Keratinocyte (primary cell): ENCODE data around the gene MEAK7. TPM values are rescaled to one million over a fixed set of nuclear protein-coding genes. Genes with fewer than 3 reads are reported as not detected.

ENCODE experiments used
- DNase-seq: peaks from one replicate; pipeline ENCODE4 v3.0.0-alpha.2; 2011; ENCODE audit warnings: low read depth, missing footprints, low spot score
- FAIRE-seq: peaks from 2 replicates; lab custom pipeline; 2011; peaks lifted over from hg19 to GRCh38; lab: Jason Lieb, UNC
- H2AFZ ChIP-seq: 2 replicates; pipeline ENCODE4 v1.6.0; 2012; ENCODE audit warnings: low read length, control low read depth, inconsistent platforms; ENCODE audit not compliant: control insufficient read depth
- H3K27ac ChIP-seq: 2 replicates; pipeline ENCODE4 v1.5.1; 2011; ENCODE audit warnings: low read length; ENCODE audit not compliant: control insufficient read depth, insufficient read depth
- H3K27me3 ChIP-seq: 3 replicates; pipeline ENCODE4 v1.6.0; 2011; ENCODE audit warnings: low read length; ENCODE audit not compliant: control insufficient read depth, insufficient read depth; ENCODE audit errors: extremely low read depth
- H3K36me3 ChIP-seq, 2 experiments: 2 replicates in 1 of 2; 3 replicates in 1 of 2; pipeline ENCODE4 v1.5.1; 2011; ENCODE audit warnings: low read length in 2 of 2, mild to moderate bottlenecking in 1 of 2; ENCODE audit not compliant: control insufficient read depth in 2 of 2, insufficient read depth in 2 of 2; ENCODE audit errors: extremely low read depth in 1 of 2
- H3K4me1 ChIP-seq: 3 replicates; pipeline ENCODE4 v1.5.1; 2011; ENCODE audit warnings: low read length; ENCODE audit not compliant: control insufficient read depth, insufficient read depth; ENCODE audit errors: extremely low read depth
- H3K4me2 ChIP-seq: 3 replicates; pipeline ENCODE4 v1.6.0; 2011; ENCODE audit warnings: low read depth, low read length; ENCODE audit not compliant: control insufficient read depth, insufficient read depth; ENCODE audit errors: extremely low read depth
- H3K4me3 ChIP-seq, 3 experiments: fragments of 200-600 bp in 1 of 3; sonication (generic) in 1 of 3; 2 replicates in 2 of 3; 3 replicates in 1 of 3; pipeline ENCODE4 v1.5.1; 2011 to 2016; ENCODE audit warnings: low read length in 3 of 3, mild to moderate bottlenecking in 3 of 3, control low read depth in 2 of 3, inconsistent platforms in 1 of 3, low read depth in 1 of 3, mixed read lengths in 1 of 3, mixed run types in 1 of 3, moderate library complexity in 1 of 3; ENCODE audit not compliant: control insufficient read depth in 2 of 3, insufficient read depth in 2 of 3; ENCODE audit errors: extremely low read depth in 1 of 3
- H3K79me2 ChIP-seq: 2 replicates; pipeline ENCODE4 v1.6.0; 2012; ENCODE audit warnings: low read length; ENCODE audit not compliant: control insufficient read depth, insufficient read depth
- H3K9ac ChIP-seq: 3 replicates; pipeline ENCODE4 v1.6.0; 2011; ENCODE audit warnings: low read length; ENCODE audit not compliant: control insufficient read depth, insufficient read depth; ENCODE audit errors: extremely low read depth
- H3K9me1 ChIP-seq: 3 replicates; pipeline ENCODE4 v1.6.0; 2011; ENCODE audit warnings: low read length; ENCODE audit not compliant: control insufficient read depth, insufficient read depth; ENCODE audit errors: extremely low read depth
- H3K9me3 ChIP-seq: 2 replicates; pipeline ENCODE4 v1.5.1; 2012; ENCODE audit warnings: low read depth, low read length; ENCODE audit not compliant: control insufficient read depth
- H4K20me1 ChIP-seq: 3 replicates; pipeline ENCODE4 v1.6.0; 2011; ENCODE audit warnings: low read length; ENCODE audit not compliant: control insufficient read depth, insufficient read depth; ENCODE audit errors: extremely low read depth
- EZH2 ChIP-seq: IDR thresholded peaks from one replicate; pipeline ENCODE4 v1.6.1; 2012; ENCODE audit warnings: inconsistent platforms, mild to moderate bottlenecking, low read length, moderate library complexity
- dilution Hi-C: fragments of 300-500 bp; cut with MboI; formaldehyde crosslinking; loops from one replicate; pipeline ENCODE4 v1.7.0; 2020; ENCODE audit warnings: low sequenced_read_pairs; ENCODE audit not compliant: extremely low pct_ligation_motif_present
- polyA plus RNA-seq, 5 experiments: library from polyadenylated mRNA; depleted of rRNA in 3 of 5; stranded (reverse) in 3 of 5; stranded (forward) in 1 of 5; unstranded in 1 of 5; fragments of >200 nt; gene quantifications; 1 replicate in 1 of 5; 2 replicates in 3 of 5; 3 replicates in 1 of 5; pipeline versions ENCODE4 v1.2.1 to v1.2.3, GENCODE V29; 2011 to 2012; ENCODE audit warnings: missing spikeins in 2 of 5, low read depth in 1 of 5, low replicate concordance in 1 of 5
- TF ChIP-seq, protein P1 (sequence below), 3 experiments: IDR thresholded peaks in 1 of 3; conservative IDR thresholded peaks in 1 of 3; optimal IDR thresholded peaks in 1 of 3; 2 replicates in 2 of 3; 3 replicates in 1 of 3; pipeline versions ENCODE3 to v1.5.1; 2011; ENCODE audit warnings: low read length in 3 of 3, mild to moderate bottlenecking in 3 of 3, moderate library complexity in 2 of 3, control low read depth in 1 of 3, inconsistent platforms in 1 of 3; ENCODE audit not compliant: insufficient read depth in 2 of 3; ENCODE audit errors: extremely low read depth in 1 of 3

MEAK7 gene
- polyA plus RNA-seq, 1 donor (not counting 4 experiments of a cell fraction or from before 2014, with no cell fraction given): 81.0 TPM

- Histone ChIP-seq H3K4me2 (no peak overlapping the region), H3K27ac (no peak overlapping the region), H3K79me2 (no peaks in the 10 kb centered on the region), H3K4me1 (peaks cover 25% of the 10 kb centered on the region), H3K9ac (no peak overlapping the region), H3K27me3 (no peaks in the 10 kb centered on the region), H3K4me3 (no peak overlapping the region), H3K36me3 (no peaks in the 10 kb centered on the region), H3K9me1 (no peaks in the 10 kb centered on the region), H2AFZ (no peak overlapping the region), H3K9me3 (peaks cover 2% of the 10 kb centered on the region), H4K20me1 (no peaks in the 10 kb centered on the region)
- DNase-seq (no peak), FAIRE-seq (no peak)
- no peak for TF ChIP-seq EZH2
- TF ChIP-seq, protein P1, sequence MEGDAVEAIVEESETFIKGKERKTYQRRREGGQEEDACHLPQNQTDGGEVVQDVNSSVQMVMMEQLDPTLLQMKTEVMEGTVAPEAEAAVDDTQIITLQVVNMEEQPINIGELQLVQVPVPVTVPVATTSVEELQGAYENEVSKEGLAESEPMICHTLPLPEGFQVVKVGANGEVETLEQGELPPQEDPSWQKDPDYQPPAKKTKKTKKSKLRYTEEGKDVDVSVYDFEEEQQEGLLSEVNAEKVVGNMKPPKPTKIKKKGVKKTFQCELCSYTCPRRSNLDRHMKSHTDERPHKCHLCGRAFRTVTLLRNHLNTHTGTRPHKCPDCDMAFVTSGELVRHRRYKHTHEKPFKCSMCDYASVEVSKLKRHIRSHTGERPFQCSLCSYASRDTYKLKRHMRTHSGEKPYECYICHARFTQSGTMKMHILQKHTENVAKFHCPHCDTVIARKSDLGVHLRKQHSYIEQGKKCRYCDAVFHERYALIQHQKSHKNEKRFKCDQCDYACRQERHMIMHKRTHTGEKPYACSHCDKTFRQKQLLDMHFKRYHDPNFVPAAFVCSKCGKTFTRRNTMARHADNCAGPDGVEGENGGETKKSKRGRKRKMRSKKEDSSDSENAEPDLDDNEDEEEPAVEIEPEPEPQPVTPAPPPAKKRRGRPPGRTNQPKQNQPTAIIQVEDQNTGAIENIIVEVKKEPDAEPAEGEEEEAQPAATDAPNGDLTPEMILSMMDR (optimal IDR thresholded peaks at IDR 0.05 in 1 of 3, IDR thresholded peaks at IDR 0.05 in 1 of 3, conservative IDR thresholded peaks at IDR 0.05 in 1 of 3; ENCODE audit: extremely low read depth in 1 of 3, insufficient read depth in 2 of 3, low read length in 3 of 3): no peak
- dilution Hi-C loops: no loop called here
These were observed 20.0 kb upstream of the MEAK7 start for GRCh38 chr16:84524346-84524920.

DNA sequence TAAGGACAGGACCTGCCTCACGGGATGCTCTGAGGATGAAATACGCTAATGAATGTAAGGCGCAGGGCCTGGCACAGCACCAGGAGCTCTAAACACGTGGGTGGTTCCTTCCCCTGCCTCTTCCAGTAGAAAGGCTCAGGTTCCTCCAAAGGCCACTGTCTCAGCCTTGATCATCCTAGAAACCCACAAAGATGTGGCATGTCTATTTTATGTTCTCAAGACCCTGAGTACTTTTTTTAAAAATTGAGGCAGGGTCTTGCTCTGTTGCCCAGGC is 17.0 kb upstream of the MEAK7 start:
- no peak for FAIRE-seq
- no peak for DNase-seq

More for the DNA sequence above, 17.0 kb upstream of the MEAK7 start:
- dilution Hi-C loops: no loop called here
- peak overlapping the region; percentile 15 for H3K9ac ChIP-seq
- no peaks in the 10 kb centered on the region for H3K9me3 ChIP-seq
- H3K27ac ChIP-seq: no peak overlapping the region
- no peaks in the 10 kb centered on the region for H3K79me2 ChIP-seq
- no peaks in the 10 kb centered on the region for H3K36me3 ChIP-seq
- H4K20me1 ChIP-seq: no peaks in the 10 kb centered on the region
- no peak for TF ChIP-seq EZH2
- TF ChIP-seq, protein P1 (optimal IDR thresholded peaks at IDR 0.05 in 1 of 3, IDR thresholded peaks at IDR 0.05 in 1 of 3, conservative IDR thresholded peaks at IDR 0.05 in 1 of 3; ENCODE audit: extremely low read depth in 1 of 3, insufficient read depth in 2 of 3, low read length in 3 of 3): no peak
- H3K4me2 ChIP-seq: peak overlapping the region; percentile 67
- no peak overlapping the region for H3K4me3 ChIP-seq
- H2AFZ ChIP-seq: peak overlapping the region; percentile 63
- peaks cover 15% of the 10 kb centered on the region for H3K4me1 ChIP-seq
- H3K27me3 ChIP-seq: no peaks in the 10 kb centered on the region
- H3K9me1 ChIP-seq: no peaks in the 10 kb centered on the region
